Pancreas (tissue), 10 donors: ENCODE data around the gene SLC45A3. TPM values are rescaled to one million over a fixed set of nuclear protein-coding genes. Genes with fewer than 3 reads are reported as not detected.
A peak's percentile ranks its signal among the peaks of the same experiment; 100 is the strongest.
"Not testable (repeated sequence)": the region's sequence is repeated elsewhere in the genome, so short reads cannot be mapped to it uniquely, and the experiment has no call there.

Experiments
- ATAC-seq, 4 donors: fragments of 200-7000 bp; cut with Tn5 transposase; one replicate each; pipeline versions ENCODE4 v1.8.0 to v1.9.1; 2020; ENCODE audit warnings: mild to moderate bottlenecking in 4 of 4, moderate library complexity in 4 of 4
- DNase-seq, 6 donors: peaks; one replicate each; pipeline ENCODE4 v3.0.0-alpha.2; 2020
- FAIRE-seq: peaks from 2 replicates; lab custom pipeline; 2012; peaks lifted over from hg19 to GRCh38; lab: Jason Lieb, UNC
- H3K27ac ChIP-seq, 4 donors: fragments of 200-600 bp; sonication (generic); 1 replicate in 3 of 4; 2 replicates in 1 of 4; pipeline versions ENCODE4 v1.5.0 to v1.8.0; 2020
- H3K27me3 ChIP-seq, 4 donors: fragments of 200-600 bp; one replicate each; pipeline ENCODE4 v1.8.0; 2021
- H3K36me3 ChIP-seq, 3 donors: fragments of 200-600 bp; sonication (generic) in 1 of 3; one replicate each; pipeline versions ENCODE4 v1.5.0 to v1.8.0; 2020 to 2021
- H3K4me1 ChIP-seq, 3 donors: fragments of 200-600 bp; one replicate each; pipeline ENCODE4 v1.8.0; 2021
- H3K4me3 ChIP-seq, 4 donors: fragments of 200-600 bp; sonication (generic) in 2 of 4; one replicate each; pipeline versions ENCODE4 v1.5.0 to v1.8.0; 2020 to 2021
- H3K9me3 ChIP-seq, 4 donors: fragments of 200-600 bp; one replicate each; pipeline ENCODE4 v1.8.0; 2021
- WGBS, 2 donors: extraction: QIAGEN DNeasy Blood & Tissue Kit; methylation state at CpG; one replicate each; pipeline ENCODE4 v1.1.7; 2013; 5-methylcytosine and 5-hydroxymethylcytosine counted together
- intact Hi-C, 3 donors: fragments of 100-400 bp; cut with DNase I; formaldehyde crosslinking; loops; one replicate each; pipeline versions ENCODE4 v1.11.1 to v1.14.2; 2022
- polyA plus RNA-seq, 2 donors: library from polyadenylated mRNA; stranded (reverse); fragments of 200-250 nt; gene quantifications; one replicate each; pipeline ENCODE4 v1.2.3, GENCODE V29; 2013
- total RNA-seq, 6 donors: library from RNA; stranded (reverse); fragmentation: NEBNext Ultra II Directional in 4 of 6; extraction: Animal tissue kit (Norgen Biotek cat#: 25700) in 4 of 6; gene quantifications; one replicate each; pipeline versions ENCODE4 v1.2.1 to v1.2.4, GENCODE V29; 2021 to 2023
- TF ChIP-seq, protein P1 (sequence below), 4 donors: fragments of 200-600 bp; sonication (generic) in 3 of 4; IDR thresholded peaks; one replicate each; pipeline versions ENCODE4 v1.5.0 to v1.8.0; 2021; ENCODE audit warnings: antibody characterized with exemption in 4 of 4
- donor health status: healthy with polysubstance abuse.
- donor health status: DM: no; HTN: no; CAD: no; lungs with moderate emphysema.
- donor health status: DM: no; HTN: no; CAD: no.
- donor health status: control.
- donor health status: control.
- donor health status: Bipolar disorder and iron deficiency.
- donor health status: DM: yes; HTN: yes; CAD: no.
- donor health status: DM: no; HTN: no; CAD: no.
- donor health status: DM: no; HTN: no; CAD: no.
- donor health status: DM: yes; HTN: yes; CAD: no.

Gene SLC45A3, protein sequence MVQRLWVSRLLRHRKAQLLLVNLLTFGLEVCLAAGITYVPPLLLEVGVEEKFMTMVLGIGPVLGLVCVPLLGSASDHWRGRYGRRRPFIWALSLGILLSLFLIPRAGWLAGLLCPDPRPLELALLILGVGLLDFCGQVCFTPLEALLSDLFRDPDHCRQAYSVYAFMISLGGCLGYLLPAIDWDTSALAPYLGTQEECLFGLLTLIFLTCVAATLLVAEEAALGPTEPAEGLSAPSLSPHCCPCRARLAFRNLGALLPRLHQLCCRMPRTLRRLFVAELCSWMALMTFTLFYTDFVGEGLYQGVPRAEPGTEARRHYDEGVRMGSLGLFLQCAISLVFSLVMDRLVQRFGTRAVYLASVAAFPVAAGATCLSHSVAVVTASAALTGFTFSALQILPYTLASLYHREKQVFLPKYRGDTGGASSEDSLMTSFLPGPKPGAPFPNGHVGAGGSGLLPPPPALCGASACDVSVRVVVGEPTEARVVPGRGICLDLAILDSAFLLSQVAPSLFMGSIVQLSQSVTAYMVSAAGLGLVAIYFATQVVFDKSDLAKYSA
- total RNA-seq (1 to 10 TPM in 3 of 6 donors, under 1 TPM in 3; 0.28 to 2.1 (median 0.90) TPM), polyA plus RNA-seq (1 to 10 TPM; 1.4 to 4.7 TPM)

DNA sequence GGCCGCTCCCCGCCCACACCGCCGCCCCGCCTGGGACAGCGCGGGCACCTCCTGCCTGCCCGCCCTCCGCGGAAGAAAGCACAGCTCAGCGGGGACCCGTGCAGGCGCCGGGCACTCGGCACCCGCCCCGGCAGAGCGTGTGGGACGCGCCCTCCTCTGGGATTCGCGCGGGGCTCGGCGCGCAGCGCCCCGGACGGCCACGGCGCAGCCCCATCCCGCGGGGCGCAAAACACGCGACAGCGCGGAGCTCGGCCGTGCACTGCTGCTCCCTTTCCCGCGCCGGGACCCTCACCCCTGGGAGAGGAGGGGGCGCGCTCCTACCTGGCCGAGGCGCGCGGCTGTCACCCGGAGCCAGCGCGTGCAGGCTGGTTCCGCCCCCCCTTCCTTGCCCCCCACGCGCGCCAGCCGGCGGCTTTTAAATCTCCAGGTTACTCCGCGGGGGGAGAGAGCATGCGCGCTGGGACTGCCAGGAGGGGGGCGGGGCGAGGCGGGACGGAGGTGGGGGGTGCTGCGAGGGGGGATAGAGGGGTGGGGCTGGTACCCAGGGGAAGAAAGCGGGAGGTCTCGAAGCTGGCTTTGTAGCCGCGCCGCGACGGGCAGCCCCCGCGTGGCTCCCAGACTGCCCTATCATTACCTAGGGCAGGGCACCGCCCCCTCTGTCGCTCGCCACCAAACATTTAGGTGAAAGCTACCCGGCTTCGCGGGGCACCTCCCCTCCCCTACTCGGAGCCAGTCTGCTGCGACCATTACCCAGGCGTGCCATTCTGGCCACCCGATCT, at the start of gene SLC45A3:
Gene SLC45A3 (minus strand): TSS at position 437 of the 779 bp plus-strand sequence. CDS start 15,853 bp downstream, outside the sequence.
- 0 to 1% methylated on average over 38 to 86 of the region's 86 CpGs for WGBS, 2 donors
- peak within 1 kb of the TSS; percentile 56 to 86 (median 57) for H3K4me3 ChIP-seq
- TF ChIP-seq, protein P1, sequence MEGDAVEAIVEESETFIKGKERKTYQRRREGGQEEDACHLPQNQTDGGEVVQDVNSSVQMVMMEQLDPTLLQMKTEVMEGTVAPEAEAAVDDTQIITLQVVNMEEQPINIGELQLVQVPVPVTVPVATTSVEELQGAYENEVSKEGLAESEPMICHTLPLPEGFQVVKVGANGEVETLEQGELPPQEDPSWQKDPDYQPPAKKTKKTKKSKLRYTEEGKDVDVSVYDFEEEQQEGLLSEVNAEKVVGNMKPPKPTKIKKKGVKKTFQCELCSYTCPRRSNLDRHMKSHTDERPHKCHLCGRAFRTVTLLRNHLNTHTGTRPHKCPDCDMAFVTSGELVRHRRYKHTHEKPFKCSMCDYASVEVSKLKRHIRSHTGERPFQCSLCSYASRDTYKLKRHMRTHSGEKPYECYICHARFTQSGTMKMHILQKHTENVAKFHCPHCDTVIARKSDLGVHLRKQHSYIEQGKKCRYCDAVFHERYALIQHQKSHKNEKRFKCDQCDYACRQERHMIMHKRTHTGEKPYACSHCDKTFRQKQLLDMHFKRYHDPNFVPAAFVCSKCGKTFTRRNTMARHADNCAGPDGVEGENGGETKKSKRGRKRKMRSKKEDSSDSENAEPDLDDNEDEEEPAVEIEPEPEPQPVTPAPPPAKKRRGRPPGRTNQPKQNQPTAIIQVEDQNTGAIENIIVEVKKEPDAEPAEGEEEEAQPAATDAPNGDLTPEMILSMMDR (IDR thresholded peaks at IDR 0.05): no peak
- no peaks in the 10 kb centered on the region for H3K9me3 ChIP-seq
- no peaks in the 10 kb centered on the region for H3K27me3 ChIP-seq
- DNase-seq: peak in 4 of 6 donors; percentile 43 to 74 (median 60)
- H3K36me3 ChIP-seq: no peaks in the 10 kb centered on the region
- ATAC-seq: peak; percentile 70 to 82 (median 74)
- H3K27ac ChIP-seq: no peak within 1 kb of the TSS
- no peak for FAIRE-seq
- H3K4me1 ChIP-seq: no peaks in the 10 kb centered on the region
- intact Hi-C loops: no loop called here

DNA sequence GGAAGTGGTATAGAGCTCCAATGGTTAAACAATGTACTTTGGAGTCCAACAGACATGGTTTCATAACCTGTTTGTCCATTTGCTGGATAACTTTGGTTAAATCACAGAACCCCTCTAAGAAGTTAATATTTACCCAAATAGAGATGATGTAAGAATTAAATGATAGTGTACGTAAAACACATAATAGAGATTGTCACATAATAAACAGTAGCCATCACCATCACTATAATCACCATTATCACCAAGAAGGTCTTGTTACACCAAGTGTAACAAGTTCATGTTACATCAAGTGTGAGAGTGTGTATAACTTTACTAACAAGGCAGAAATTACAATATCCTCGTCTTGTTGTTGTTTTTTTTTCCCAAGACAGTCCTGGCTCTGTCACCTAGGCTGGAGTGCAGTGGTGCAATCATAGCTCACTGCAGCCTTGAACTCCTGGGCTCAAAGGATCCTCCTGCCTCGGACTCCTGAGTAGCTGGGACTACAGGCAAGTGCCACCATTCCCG, 46.4 kb upstream of the SLC45A3 start:
- peaks cover 0 to 9% (median 0%) of the 10 kb centered on the region in 3 donors for H3K36me3 ChIP-seq
- DNase-seq (no peak), ATAC-seq (peak in 1 of 4 donors; percentile 47), FAIRE-seq (no peak)
- H3K4me1 ChIP-seq: no peaks in the 10 kb centered on the region
- no peak overlapping the region for H3K27ac ChIP-seq
- TF ChIP-seq, protein P1 (IDR thresholded peaks at IDR 0.05): no peak
- intact Hi-C loops: no loop called here
- H3K9me3 ChIP-seq: no peaks in the 10 kb centered on the region
- H3K4me3 ChIP-seq: no peak overlapping the region
- 48 to 54% methylated on average over 4 of the region's 4 CpGs for WGBS, 2 donors
- H3K27me3 ChIP-seq: no peaks in the 10 kb centered on the region

DNA sequence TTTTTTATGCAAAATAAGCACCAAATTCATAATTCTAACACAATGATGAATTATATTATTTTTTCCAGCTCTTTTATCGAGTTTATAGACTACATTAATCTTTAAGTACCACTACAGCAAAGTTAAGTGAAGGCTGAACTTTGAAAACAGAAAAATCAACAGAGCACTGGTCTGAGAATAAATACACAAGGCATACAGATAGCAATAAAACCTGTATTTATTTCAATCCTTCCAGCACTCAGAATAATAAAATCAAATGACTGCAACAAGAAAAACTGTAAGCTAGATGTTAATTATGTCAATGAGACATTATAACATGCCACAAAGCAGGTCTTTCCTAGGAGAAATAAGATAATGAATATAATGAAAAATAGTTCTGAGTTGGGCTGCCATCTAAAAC, 45.2 kb upstream of the SLC45A3 start:
- Histone ChIP-seq H3K4me1 (no peaks in the 10 kb centered on the region), H3K36me3 (peaks cover 0 to 15% (median 3%) of the 10 kb centered on the region in 3 donors), H3K9me3 (no peaks in the 10 kb centered on the region), H3K4me3 (no peak overlapping the region), H3K27ac (no peak overlapping the region), H3K27me3 (no peaks in the 10 kb centered on the region)
- FAIRE-seq (no peak), DNase-seq (no peak), ATAC-seq (no peak)
- TF ChIP-seq, protein P1 (IDR thresholded peaks at IDR 0.05): no peak
- 16 to 30% methylated on average over 1 of the region's 1 CpG for WGBS, 2 donors
- intact Hi-C loops: no loop called here

DNA sequence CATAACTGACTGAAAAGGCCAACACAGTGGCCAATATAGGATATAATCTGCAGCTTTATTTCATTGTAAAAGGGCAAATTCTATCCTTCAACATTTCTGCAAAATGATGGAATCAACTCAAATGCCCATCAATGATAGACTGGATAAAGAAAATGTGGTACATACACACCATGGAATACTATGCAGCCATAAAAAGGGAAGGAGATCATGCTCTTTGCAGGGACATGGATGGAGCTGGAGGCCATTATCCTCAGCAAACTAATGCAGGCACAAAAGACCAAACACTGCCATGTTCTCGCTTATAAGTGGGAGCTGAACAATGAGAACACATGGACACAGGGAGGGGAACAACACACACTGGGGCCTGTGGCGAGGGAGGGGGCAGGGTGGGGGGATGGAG, 40.4 kb upstream of the SLC45A3 start:
- H3K4me3 ChIP-seq, intact Hi-C loops, ATAC-seq, H3K27me3 ChIP-seq, H3K4me1 ChIP-seq, H3K9me3 ChIP-seq, FAIRE-seq, DNase-seq, H3K27ac ChIP-seq: not testable (repeated sequence)
- 95 to 99% methylated on average over 2 of the region's 2 CpGs for WGBS, 2 donors
- H3K36me3 ChIP-seq: peaks cover 7 to 45% (median 20%) of the 10 kb centered on the region in 3 donors

DNA sequence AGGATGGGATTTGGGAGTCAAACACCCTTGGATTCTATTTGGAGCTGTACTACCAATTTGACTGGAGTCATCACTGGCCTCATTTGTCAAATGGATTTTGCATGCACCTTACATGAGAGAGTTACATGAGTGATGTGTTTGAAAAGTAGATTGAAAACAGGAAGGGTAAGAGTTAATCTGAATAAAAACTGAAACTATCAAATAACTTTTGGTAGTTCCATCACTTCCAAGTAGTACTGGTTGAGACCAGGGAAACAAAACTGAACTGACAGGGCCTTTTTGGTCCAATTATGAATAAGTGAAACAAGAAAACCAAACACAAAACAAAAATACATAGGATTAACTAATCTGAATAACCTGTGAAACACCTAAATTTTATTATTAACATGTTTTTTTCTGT, 39.5 kb upstream of the SLC45A3 start:
- ATAC-seq (no peak), FAIRE-seq (no peak), DNase-seq (no peak)
- no peaks in the 10 kb centered on the region for H3K4me1 ChIP-seq
- H3K4me3 ChIP-seq: no peak overlapping the region
- peaks cover 7 to 45% (median 20%) of the 10 kb centered on the region in 3 donors for H3K36me3 ChIP-seq
- intact Hi-C loops: no loop called here
- H3K27ac ChIP-seq: no peak overlapping the region
- no peaks in the 10 kb centered on the region for H3K27me3 ChIP-seq
- no peaks in the 10 kb centered on the region for H3K9me3 ChIP-seq
- TF ChIP-seq, protein P1 (IDR thresholded peaks at IDR 0.05): no peak
